Activated naive CD4-positive, alpha-beta T cell treated with anti-CD3 and anti-CD28 coated beads for 36 hours (primary cell): ENCODE results near the gene ZFAND3. TPM values are rescaled to one million over a fixed set of nuclear protein-coding genes. Genes with fewer than 3 reads are reported as not detected.

Source experiments
- CTCF ChIA-PET: fragments of 350-600 bp; sonication (Branson Sonifier 250); formaldehyde crosslinking; loops from one replicate; lab custom pipeline; 2021; ENCODE audit warnings: antibody characterized with exemption; lab: Charles Lee
- DNase-seq: peaks from one replicate; pipeline ENCODE4 v3.0.0-alpha.2; 2020
- H3K27ac Mint-ChIP-seq: one replicate; pipeline ENCODE4 v1.8.0; 2021; ENCODE audit warnings: mild to moderate bottlenecking, mixed read lengths
- H3K27me3 Mint-ChIP-seq: one replicate; pipeline ENCODE4 v1.8.0; 2021; ENCODE audit warnings: low read depth, mixed read lengths
- H3K36me3 Mint-ChIP-seq: one replicate; pipeline ENCODE4 v1.8.0; 2021; ENCODE audit warnings: low read depth, mixed read lengths
- H3K4me1 Mint-ChIP-seq: one replicate; pipeline ENCODE4 v1.8.0; 2021; ENCODE audit warnings: low read depth, mixed read lengths
- H3K4me3 Mint-ChIP-seq: one replicate; pipeline ENCODE4 v1.8.0; 2021; ENCODE audit warnings: mild to moderate bottlenecking, moderate library complexity, mixed read lengths
- H3K9me3 Mint-ChIP-seq: one replicate; pipeline ENCODE4 v1.8.0; 2021; ENCODE audit warnings: mixed read lengths
- intact Hi-C: fragments of 100-400 bp; cut with micrococcal nuclease; formaldehyde crosslinking; loops from one replicate; pipeline ENCODE4 v1.15.1; 2023
- total RNA-seq, 2 experiments: library from RNA; stranded (reverse); gene quantifications; one replicate each; pipeline ENCODE4 v1.2.3, GENCODE V29; 2021

The ZFAND3 gene
- total RNA-seq, 2 experiments from 2014 or later = 33.6 to 35.3 TPM

GRCh38 chr6:38195113-38195635, 375.6 kb downstream of the ZFAND3 start:
- intact Hi-C loops = no loop called here
- Mint-ChIP-seq H3K36me3 (no peaks in the 10 kb centered on the region), H3K27me3 (no peaks in the 10 kb centered on the region), H3K4me1 (no peaks in the 10 kb centered on the region), H3K9me3 (no peaks in the 10 kb centered on the region), H3K4me3 (no peak overlapping the region), H3K27ac (no peak overlapping the region)
- DNase-seq = no peak
- CTCF ChIA-PET = no interaction called here

GRCh38 chr6:38198219-38198618, 378.7 kb downstream of the ZFAND3 start:
- H3K4me1 Mint-ChIP-seq = no peaks in the 10 kb centered on the region
- intact Hi-C loops = no loop called here
- H3K9me3 Mint-ChIP-seq = no peaks in the 10 kb centered on the region
- H3K4me3 Mint-ChIP-seq = no peak overlapping the region
- CTCF ChIA-PET = no interaction called here
- no peak overlapping the region for H3K27ac Mint-ChIP-seq
- DNase-seq = no peak
- no peaks in the 10 kb centered on the region for H3K36me3 Mint-ChIP-seq
- no peaks in the 10 kb centered on the region for H3K27me3 Mint-ChIP-seq

Other genes starting within 250 kb of the ZFAND3 start
- 1 to 10 TPM; 2.8 to 3.6 TPM for gene MDGA1, start 121.8 kb upstream of the ZFAND3 start, total RNA-seq